Forelimb muscle (tissue), 1 donor: ENCODE results near the gene KCNK4. TPM values are rescaled to one million over a fixed set of nuclear protein-coding genes. Genes with fewer than 3 reads are reported as not detected.

Source experiments
- DNase-seq: peaks from one replicate; pipeline ENCODE4 v3.0.0-alpha.2; 2013; ENCODE audit warnings: low read depth
- polyA plus RNA-seq: library from polyadenylated mRNA; unstranded; fragments of 120-200 nt; gene quantifications from one replicate; pipeline ENCODE4 v1.2.1, GENCODE V29; 2013; ENCODE audit not compliant: insufficient read length

The KCNK4 gene
- polyA plus RNA-seq, 1 donor = not detected

DNA sequence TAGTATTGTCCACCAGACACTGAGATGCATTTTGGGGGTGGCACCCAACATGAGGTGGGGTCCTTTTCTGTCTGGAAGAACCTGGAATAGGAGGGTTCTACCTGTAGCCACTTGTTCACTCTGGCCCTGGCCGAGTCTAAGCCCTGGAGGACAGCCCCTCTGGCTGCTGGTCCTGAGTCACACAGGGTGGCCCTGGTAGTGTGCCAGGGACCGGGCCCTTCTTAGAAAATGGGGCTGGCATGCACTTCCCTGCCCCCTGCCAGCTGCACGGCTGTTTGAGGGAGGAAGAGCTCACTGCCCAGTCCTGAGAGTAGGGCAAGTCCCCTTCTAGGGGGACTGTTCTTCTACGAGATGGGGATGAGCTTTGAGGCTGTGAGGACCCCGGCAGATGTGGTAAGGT lies 37.6 kb upstream of the KCNK4 start:
- DNase-seq = no peak

DNA sequence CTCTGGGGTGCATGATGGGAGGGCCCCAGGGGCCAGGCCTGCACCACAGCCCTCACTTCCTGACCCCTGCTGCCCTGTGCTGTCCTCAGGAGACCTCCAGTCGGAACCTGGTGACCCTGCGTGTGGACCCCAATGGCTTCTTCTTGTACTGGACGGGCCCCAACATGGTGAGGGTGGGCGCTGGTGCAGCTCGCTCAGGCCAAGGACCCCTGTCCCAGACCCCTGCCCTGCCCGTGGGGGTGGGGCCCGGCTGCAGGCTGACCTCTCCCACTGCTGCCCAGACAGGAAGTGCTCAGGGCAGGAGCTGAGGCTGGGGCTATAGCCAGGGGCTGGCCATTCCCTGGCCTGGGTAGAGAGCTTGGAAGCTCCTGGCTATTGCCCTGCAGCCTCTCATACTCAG lies 36.8 kb upstream of the KCNK4 start:
- no peak for DNase-seq

DNA sequence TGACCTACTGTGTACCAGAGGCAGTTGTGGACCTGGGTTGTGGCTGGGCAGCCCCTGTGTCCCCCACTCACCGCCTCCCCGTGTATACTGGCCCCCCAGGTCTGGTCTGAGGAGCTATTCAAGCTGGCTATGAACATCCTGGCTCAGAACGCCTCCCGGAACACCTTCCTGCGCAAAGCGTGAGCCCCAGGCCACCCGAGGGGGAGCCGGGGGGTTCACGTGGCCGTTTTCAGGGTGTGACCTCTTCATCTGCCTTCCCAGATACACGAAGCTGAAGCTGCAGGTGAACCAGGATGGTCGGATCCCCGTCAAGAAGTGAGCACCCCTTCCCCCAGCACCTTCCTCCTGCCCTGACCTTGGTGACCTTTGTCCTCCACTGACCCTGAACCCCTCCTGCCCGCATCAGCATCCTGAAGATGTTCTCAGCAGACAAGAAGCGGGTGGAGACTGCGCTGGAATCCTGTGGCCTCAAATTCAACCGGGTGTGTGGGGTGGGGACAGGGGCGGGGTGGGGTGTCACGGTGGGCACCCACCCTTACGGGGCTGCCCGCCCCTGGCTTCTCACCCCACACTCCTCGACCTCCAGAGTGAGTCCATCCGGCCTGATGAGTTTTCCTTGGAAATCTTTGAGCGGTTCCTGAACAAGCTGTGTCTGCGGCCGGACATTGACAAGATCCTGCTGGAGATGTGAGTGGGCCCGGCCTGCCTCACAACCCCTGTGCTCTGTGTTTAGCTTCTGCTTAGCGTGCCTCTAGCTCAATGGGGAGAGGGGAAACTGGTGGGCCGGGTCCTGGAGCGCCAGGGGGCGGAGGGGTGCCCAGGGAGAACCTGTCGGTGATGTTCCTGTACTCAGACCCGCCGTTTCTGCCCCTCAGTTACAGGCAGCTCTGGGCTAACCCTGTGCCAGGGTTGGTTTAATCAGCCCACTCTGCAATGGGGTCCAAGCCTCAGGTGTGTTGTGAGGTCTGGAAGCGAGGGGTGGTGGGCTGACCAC lies 35.7 kb upstream of the KCNK4 start:
- DNase-seq = no peak

DNA sequence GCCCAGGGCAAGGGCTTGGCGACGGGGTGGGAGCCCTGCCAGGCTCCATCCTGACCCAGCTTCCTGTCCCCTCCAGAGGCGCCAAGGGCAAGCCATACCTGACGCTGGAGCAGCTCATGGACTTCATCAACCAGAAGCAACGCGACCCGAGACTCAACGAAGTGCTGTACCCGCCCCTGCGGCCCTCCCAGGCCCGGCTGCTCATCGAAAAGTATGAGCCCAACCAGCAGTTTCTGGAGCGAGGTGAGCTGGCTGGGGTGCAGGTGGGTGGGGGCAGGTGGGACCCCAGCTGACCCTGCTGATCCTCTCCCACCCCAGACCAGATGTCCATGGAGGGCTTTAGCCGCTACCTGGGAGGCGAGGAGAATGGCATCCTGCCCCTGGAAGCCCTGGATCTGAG lies 34.8 kb upstream of the KCNK4 start:
- no peak for DNase-seq

GRCh38 chr11:64258356-64258755 lies 32.7 kb upstream of the KCNK4 start:
- no peak for DNase-seq

- no peak for DNase-seq
Observed at GRCh38 chr11:64258946-64259532, 32.1 kb upstream of the KCNK4 start.

DNA sequence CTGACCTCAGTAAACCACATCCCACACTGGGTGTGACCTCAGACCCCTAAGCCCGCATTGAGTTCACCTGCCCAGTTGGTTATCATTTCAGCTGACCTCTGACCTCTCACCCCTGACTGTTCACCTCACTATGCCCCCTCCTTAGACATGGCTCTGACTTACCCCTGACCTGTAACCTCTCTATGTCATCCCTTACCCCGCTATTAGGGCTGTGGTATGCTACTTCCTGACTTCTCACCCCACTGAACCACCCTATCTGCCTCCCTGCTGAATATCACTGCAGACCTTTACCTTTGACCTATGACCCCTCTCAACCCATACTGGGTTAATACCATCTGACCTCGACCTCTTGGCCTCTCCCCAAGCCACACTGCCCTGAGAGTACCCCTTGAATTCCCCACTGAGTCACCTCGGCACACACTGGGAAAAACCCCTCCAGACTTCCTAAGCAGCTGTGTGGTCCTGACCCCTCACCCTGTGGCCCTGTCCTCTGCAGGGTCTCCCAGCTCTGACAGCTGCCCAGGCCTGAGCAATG lies 31.5 kb upstream of the KCNK4 start:
- DNase-seq = no peak

GRCh38 chr11:64260147-64260708 lies 30.9 kb upstream of the KCNK4 start:
- no peak for DNase-seq

DNA sequence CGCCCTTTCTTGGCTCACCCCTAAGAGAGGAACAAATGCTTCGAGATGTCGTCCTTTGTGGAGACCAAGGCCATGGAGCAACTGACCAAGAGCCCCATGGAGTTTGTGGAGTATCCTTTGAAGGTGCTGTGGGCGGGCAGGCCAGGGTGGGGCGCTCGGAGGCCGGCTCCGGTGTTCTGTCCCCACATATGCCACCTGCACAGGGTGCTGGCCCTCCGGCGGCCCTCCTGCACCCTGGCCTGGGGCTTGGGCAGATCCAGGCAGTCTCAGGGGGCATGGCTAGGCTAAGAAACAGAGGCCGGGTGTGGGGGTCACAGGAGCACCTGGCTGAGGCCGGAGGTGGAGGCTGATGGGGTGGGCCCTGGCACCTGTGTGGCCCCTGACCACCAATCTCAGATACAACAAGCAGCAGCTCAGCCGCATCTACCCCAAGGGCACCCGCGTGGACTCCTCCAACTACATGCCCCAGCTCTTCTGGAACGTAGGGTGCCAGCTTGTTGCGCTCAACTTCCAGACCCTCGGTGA lies 29.5 kb upstream of the KCNK4 start:
- DNase-seq = no peak

DNA sequence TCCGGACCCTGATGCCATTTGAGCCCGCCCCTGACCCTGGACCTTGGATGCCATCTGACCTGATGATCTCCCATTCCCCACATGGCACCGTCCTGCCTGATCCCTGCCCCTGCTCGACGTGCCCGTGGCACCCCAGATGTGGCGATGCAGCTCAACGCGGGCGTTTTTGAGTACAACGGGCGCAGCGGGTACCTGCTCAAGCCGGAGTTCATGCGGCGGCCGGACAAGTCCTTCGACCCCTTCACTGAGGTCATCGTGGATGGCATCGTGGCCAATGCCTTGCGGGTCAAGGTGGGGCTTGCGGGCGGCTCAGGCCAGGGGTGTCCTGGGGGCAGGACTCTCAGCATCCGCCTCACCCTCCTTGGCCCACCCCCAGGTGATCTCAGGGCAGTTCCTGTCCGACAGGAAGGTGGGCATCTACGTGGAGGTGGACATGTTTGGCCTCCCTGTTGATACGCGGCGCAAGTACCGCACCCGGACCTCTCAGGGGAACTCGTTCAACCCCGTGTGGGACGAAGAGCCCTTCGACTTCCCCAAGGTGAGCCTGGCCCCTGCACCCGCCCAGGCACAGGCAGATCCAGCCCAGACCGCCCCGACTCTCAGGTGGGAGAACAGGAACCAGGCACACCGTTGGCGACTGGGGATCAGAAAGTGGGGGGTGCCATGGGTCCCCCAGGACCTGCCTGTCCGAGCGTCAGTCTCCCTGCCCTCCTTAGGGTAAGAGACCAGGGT lies 28.7 kb upstream of the KCNK4 start:
- no peak for DNase-seq

DNA sequence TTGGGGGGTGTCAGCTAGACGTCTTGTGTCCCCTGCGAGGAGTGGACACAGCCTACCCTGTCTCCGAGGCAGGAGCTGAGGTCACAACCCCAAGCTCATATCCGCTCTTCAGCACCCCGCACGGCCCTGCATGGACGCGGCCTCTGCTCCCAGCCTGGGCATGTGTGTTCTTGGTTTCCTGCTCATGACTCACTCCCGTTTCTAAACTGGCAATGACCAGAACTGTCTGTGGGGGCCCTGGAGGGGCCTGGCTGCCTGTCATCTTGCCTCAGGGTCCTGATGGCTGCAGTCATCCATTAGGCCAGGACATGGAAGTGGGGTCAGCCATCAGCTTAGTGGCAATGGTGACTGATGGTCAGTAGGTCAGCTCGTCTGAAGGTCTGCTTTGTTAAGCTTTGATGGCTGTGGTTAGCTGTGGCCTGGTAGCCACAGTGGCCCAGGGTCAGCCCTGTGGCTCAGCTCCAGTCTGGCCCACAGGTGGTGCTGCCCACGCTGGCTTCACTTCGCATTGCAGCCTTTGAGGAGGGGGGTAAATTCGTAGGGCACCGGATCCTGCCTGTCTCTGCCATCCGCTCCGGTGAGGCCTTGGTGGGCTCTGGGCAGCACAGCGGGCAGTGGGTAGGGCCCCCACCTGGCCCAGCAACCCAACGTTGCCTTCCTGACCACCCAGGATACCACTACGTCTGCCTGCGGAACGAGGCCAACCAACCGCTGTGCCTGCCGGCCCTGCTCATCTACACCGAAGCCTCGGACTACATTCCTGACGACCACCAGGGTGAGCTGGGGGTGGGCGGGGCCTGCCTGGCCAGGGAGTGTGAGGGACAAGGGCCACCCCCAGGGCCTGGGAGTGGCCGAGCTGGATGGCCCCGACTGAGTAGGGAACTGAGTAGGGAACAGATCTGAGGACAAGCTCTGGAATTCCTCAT lies 27.8 kb upstream of the KCNK4 start:
- no peak for DNase-seq

DNA sequence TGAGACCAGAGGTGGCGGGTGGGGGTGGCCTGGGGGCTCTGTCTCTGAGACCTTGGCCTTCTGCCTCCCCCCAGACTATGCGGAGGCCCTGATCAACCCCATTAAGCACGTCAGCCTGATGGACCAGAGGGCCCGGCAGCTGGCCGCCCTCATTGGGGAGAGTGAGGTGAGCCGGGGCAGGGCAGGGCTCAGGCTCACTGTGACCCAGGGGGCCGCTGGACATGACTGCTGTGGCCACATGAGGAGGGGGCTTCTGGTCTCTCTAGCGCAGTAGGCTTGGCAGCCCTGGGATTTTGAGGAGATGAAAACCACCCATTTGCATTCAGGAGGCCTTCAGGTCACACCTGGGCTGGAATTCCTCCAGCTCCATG lies 27.2 kb upstream of the KCNK4 start:
- DNase-seq = no peak

- no peak for DNase-seq
Observed at GRCh38 chr11:64264371-64264852, 26.7 kb upstream of the KCNK4 start.

DNA sequence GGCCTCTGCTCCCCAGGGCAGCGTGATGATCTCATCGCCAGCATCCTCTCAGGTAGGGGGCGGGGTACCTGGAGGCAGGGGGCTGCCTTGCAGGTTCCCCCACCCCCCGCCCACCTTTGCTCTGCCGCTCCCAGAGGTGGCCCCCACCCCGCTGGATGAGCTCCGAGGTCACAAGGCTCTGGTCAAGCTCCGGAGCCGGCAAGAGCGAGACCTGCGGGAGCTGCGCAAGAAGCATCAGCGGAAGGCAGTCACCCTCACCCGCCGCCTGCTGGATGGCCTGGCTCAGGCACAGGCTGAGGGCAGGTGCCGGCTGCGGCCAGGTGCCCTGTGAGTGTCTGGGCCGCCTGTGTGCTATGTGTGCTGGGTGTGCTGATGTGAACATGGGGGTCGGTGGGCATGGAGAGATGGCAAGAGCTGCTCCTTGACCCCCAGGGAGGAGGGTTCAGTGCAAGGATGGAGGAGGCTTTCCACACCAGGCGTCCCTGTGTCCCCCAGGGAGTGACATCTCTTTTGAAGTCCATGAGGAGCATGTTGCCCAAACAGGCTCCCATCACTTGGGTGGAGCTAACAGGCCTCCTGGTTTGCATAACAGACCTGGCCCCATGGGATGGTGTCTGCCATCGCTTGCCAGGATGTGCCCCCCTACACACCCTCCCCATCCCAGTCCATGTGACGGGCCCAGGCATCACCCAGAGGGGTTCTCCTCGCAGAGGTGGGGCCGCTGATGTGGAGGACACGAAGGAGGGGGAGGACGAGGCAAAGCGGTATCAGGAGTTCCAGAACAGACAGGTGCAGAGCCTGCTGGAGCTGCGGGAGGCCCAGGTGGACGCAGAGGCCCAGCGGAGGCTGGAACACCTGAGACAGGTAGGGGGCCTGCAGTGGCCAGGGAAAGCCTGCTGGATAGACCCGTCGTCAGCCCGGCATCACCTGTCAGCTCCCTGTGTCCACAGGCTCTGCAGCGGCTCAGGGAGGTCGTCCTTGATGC lies 25.6 kb upstream of the KCNK4 start:
- DNase-seq = no peak

- no peak for DNase-seq
Observed at GRCh38 chr11:64266339-64266738, 24.8 kb upstream of the KCNK4 start.

DNA sequence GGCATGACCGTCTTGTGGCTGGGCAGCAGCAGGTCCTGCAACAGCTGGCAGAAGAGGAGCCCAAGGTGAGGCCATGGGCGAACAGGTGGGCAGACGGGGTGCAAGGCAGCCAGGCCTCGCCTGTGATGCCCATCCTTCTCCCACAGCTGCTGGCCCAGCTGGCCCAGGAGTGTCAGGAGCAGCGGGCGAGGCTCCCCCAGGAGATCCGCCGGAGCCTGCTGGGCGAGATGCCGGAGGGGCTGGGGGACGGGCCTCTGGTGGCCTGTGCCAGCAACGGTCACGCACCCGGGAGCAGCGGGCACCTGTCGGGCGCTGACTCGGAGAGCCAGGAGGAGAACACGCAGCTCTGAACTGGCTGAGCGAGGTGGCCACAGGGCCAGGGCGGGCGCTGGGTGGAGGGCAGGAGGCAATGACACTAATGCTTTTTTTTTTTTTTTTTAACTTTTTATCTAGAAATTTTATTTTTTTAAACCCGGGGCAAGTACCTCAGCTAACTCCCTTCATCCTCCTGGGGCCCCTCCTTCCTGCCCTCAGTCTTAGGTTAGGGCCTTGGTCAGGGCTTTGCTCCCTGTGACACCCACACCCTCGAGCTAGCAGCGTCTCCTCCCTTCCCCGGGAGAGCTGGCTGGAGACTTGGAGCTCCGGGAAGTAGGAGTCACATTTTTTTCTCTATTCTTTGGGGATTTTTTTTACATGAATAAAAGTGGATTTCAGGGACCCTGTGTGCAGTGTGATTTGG lies 23.7 kb upstream of the KCNK4 start:
- DNase-seq = no peak

GRCh38 chr11:64268025-64268892 lies 22.8 kb upstream of the KCNK4 start:
- no peak for DNase-seq
